ENCODE data around the gene ZNF524. TPM values are rescaled to one million over a fixed set of nuclear protein-coding genes. Genes with fewer than 3 reads are reported as not detected.
A peak's percentile ranks its signal among the peaks of the same experiment; 100 is the strongest.

ZNF524 gene
- total RNA-seq, 1 donor: 10.8 TPM

DNA sequence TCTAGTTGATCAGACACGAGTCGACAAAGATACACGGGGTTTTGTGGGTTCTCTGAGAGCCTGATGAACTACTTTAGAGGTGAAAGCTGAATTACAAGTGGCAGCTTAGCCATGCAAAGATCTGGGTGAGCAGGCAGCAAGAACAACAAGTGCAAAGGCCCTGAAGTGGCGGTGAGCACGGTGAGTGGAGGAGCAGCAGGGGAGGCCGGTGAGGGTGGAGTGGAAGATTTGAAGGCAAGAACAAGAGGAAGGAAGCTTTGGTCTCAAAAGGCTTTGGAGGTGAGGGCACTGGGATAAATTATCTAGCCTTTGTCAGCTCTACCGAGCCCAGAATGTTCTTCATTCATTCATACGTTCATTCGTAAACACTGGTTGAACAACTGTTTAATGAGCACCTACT lies 6.7 kb downstream of the ZNF524 start:
- H3K4me3 ChIP-seq (ENCODE audit: low read depth, low read length): peak overlapping the region; percentile 93
- no peak for DNase-seq (ENCODE audit: low read depth)
- TF ChIP-seq, protein P1, sequence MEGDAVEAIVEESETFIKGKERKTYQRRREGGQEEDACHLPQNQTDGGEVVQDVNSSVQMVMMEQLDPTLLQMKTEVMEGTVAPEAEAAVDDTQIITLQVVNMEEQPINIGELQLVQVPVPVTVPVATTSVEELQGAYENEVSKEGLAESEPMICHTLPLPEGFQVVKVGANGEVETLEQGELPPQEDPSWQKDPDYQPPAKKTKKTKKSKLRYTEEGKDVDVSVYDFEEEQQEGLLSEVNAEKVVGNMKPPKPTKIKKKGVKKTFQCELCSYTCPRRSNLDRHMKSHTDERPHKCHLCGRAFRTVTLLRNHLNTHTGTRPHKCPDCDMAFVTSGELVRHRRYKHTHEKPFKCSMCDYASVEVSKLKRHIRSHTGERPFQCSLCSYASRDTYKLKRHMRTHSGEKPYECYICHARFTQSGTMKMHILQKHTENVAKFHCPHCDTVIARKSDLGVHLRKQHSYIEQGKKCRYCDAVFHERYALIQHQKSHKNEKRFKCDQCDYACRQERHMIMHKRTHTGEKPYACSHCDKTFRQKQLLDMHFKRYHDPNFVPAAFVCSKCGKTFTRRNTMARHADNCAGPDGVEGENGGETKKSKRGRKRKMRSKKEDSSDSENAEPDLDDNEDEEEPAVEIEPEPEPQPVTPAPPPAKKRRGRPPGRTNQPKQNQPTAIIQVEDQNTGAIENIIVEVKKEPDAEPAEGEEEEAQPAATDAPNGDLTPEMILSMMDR (IDR thresholded peaks at IDR 0.05; ENCODE audit: insufficient read depth, low read length): no peak

DNA sequence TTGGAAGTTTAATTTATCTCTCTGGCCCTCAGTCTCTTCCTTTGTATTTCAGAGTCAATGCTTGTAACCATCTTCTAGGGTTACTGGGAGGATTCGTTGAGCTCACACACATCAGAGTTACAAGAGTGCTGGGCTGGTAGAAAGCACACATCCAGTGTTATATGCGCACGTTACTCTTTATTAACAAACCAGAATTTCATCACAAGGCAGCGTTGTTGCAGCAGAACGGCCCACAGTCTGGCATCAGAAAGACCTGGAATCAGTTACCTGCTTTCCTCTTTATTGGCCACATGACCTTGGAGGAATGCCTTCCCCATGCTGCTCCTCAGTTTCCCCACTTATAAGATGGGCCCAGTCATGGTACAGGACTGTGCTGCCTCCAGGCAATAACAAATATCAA lies 9.2 kb downstream of the ZNF524 start:
- DNase-seq (ENCODE audit: low read depth): no peak
- TF ChIP-seq, protein P1 (IDR thresholded peaks at IDR 0.05; ENCODE audit: insufficient read depth, low read length): no peak
- H3K4me3 ChIP-seq (ENCODE audit: low read depth, low read length): no peak overlapping the region

DNA sequence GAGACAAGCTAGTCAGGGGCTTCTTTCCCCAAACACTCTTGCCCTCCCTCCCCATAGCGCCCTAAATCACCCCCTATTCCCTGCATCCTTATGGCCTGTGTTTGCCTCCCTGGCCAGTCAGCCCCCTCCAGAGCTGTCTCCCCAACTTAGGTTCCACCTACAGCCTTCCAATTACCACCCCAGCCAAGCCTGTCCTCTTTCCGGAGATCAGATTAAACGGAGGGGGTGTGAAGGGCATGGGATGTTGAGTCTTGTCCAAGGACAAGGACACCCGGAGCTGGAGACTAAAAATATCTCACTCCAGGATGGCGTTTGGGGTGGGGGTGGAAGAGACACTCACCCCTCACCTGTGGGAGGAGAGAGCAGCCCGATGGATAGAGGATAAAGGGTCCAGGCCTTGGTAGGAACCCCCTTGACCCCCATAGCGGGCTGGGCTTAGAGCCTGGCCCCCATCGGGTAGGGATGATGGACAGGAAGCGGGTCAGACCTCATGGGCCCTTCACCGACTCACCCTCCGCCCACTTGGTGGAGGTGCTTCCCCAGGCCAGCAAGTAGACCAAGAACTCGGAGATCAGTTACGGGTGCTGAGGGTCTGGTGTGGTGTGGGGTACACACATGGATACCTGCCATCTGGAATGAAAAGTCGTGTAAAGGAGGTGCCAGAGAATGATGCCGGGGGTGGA lies 11.4 kb downstream of the ZNF524 start:
- TF ChIP-seq, protein P1 (IDR thresholded peaks at IDR 0.05; ENCODE audit: insufficient read depth, low read length): no peak
- DNase-seq (ENCODE audit: low read depth): no peak
- no peak overlapping the region for H3K4me3 ChIP-seq (ENCODE audit: low read depth, low read length)

DNA sequence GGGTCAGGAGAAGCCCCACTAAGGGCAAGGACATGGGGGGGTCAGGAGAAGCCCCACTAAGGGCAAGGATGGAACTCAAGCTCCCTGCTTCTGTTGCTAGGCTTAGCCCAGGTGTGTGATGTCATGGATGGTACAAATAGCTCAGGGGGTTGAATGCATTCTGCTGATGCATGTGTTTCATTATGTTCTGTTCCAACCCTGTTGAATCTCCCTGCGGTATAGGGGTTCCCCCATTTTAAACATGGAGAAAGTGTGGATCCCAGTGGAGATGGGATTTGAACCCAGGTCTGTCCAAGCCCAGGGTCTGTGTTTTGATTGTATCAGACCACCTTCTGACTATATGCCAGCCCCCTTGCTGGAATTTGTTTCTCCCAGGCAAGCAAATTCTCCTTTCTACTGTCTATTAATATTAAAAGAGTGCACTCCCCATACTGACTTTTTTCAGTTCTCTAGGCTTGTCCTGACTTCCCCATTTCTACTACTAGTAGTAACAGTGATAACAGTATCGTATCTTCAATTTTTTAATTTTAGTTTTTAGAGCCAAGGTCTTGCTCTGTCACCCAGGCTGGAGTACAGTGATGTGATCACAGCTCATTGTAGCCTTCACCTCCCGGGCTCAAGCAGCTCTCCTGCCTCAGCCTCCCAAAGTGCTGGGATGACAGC lies 12.0 kb downstream of the ZNF524 start:
- DNase-seq (ENCODE audit: low read depth): no peak
- TF ChIP-seq, protein P1 (IDR thresholded peaks at IDR 0.05; ENCODE audit: insufficient read depth, low read length): no peak
- H3K4me3 ChIP-seq (ENCODE audit: low read depth, low read length): no peak overlapping the region

DNA sequence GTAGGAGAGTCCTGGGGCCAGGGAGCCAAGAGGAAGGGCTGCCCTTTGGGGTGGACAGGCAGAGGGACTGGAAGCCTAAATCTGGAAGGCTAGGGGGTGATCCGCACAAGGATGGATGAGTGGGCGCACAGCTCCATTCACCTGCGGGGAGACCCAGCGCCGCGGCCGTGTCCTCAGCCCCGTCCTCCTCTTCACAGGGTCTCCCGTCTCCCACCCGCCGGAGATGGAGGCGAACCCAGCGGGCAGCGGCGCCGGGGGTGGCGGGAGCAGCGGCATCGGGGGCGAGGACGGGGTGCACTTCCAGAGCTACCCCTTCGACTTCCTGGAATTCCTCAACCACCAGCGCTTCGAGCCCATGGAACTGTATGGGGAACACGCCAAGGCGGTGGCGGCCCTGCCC lies 13.3 kb downstream of the ZNF524 start:
- TF ChIP-seq, protein P1 (IDR thresholded peaks at IDR 0.05; ENCODE audit: insufficient read depth, low read length): no peak
- no peak for DNase-seq (ENCODE audit: low read depth)

DNA sequence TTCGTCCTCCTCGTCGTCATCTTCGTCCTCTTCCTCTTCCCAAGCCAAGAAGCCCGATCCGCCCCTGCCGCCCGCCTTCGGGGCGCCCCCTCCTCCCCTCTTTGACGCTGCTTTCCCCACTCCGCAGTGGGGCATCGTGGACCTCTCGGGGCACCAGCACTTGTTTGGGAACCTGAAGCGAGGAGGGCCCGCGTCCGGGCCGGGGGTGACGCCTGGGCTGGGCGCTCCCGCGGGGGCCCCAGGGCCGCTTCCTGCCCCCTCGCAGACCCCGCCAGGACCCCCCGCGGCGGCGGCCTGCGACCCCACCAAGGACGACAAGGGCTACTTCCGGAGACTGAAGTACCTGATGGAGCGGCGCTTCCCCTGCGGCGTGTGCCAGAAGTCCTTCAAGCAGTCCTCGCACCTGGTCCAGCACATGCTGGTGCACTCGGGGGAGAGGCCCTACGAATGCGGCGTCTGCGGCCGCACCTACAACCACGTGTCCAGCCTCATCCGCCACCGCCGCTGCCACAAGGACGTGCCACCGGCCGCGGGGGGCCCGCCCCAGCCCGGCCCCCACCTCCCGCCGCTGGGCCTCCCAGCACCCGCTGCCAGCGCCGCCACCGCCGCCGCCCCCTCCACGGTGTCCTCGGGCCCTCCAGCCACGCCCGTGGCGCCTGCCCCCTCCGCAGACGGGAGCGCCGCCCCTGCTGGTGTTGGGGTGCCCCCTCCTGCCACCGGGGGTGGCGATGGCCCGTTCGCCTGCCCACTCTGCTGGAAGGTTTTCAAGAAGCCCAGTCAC lies 14.0 kb downstream of the ZNF524 start:
- H3K4me3 ChIP-seq (ENCODE audit: low read depth, low read length): no peak overlapping the region
- DNase-seq (ENCODE audit: low read depth): no peak
- TF ChIP-seq, protein P1 (IDR thresholded peaks at IDR 0.05; ENCODE audit: insufficient read depth, low read length): no peak

More for the DNA sequence above, 13.3 kb downstream of the ZNF524 start:
- H3K4me3 ChIP-seq (ENCODE audit: low read depth, low read length): no peak overlapping the region
